ENCODE measurements around the gene MAPKAPK5. TPM values are rescaled to one million over a fixed set of nuclear protein-coding genes. Genes with fewer than 3 reads are reported as not detected.
A peak's percentile ranks its signal among the peaks of the same experiment; 100 is the strongest.

MAPKAPK5 gene, protein sequence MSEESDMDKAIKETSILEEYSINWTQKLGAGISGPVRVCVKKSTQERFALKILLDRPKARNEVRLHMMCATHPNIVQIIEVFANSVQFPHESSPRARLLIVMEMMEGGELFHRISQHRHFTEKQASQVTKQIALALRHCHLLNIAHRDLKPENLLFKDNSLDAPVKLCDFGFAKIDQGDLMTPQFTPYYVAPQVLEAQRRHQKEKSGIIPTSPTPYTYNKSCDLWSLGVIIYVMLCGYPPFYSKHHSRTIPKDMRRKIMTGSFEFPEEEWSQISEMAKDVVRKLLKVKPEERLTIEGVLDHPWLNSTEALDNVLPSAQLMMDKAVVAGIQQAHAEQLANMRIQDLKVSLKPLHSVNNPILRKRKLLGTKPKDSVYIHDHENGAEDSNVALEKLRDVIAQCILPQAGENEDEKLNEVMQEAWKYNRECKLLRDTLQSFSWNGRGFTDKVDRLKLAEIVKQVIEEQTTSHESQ
- total RNA-seq = 10 to 100 TPM; 31.3 to 45.5 (median 37.0) TPM

DNA sequence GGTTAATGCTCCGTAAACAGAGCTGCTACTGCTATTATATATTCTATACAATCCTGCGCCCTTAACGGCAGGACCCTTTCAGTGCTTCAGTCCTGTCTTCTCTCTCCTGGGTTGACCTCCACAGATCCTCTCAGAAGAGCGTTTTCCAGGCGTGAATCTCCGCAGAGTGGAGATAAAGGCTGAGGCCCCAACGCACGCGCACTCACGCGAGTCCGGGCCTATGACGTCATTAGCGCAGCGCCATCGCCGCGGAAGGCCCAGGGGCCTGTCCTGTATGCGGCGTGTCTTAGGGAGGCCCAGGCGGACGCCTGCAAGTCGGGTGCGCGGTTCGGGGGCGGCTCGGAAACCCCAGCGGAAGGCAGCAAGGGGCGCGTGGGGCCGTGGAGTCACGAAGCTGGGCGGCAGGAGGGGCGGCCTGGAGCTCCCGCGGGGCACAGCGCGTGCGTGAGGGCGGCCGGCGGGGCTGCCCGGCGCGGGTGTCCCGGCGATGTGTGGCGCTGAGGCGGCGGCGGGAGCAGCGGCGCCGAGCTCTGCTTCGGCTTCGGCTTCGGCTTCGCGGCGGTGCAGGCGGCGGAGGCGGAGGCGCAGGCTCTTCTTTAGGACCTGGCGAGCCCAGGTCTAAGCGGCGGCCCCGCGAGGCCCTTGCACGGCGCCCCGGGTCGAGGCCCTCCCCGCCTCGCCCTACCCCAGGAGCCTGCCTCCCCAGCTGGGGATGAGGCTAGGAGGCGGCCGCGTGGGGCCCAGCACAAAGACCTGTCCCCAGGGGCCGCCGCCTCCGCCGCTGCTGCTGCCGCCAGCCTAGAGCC is at the start of gene MAPKAPK5:
MAPKAPK5 (plus strand) TSS at position 479 of the 806 bp plus-strand sequence. CDS start 506 bp downstream, outside the sequence.
- DNase-seq = peak; percentile 58
- Histone ChIP-seq H3K4me3 (peak within 1 kb of the TSS; percentile 80 to 93 (median 84)), H3K4me1 (peaks cover 24 to 53% (median 30%) of the 10 kb centered on the region in 3 donors), H3K27ac (peak within 1 kb of the TSS; percentile 91 to 98 (median 96)), H3K27me3 (no peaks in the 10 kb centered on the region), H3K9me3 (no peaks in the 10 kb centered on the region), H3K36me3 (peaks cover 0 to 29% (median 0%) of the 10 kb centered on the region in 3 donors)
- intact Hi-C loops (cut with DNase I) = no loop called here
- TF ChIP-seq, protein P1, sequence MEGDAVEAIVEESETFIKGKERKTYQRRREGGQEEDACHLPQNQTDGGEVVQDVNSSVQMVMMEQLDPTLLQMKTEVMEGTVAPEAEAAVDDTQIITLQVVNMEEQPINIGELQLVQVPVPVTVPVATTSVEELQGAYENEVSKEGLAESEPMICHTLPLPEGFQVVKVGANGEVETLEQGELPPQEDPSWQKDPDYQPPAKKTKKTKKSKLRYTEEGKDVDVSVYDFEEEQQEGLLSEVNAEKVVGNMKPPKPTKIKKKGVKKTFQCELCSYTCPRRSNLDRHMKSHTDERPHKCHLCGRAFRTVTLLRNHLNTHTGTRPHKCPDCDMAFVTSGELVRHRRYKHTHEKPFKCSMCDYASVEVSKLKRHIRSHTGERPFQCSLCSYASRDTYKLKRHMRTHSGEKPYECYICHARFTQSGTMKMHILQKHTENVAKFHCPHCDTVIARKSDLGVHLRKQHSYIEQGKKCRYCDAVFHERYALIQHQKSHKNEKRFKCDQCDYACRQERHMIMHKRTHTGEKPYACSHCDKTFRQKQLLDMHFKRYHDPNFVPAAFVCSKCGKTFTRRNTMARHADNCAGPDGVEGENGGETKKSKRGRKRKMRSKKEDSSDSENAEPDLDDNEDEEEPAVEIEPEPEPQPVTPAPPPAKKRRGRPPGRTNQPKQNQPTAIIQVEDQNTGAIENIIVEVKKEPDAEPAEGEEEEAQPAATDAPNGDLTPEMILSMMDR (IDR thresholded peaks at IDR 0.05) = peak in 1 of 6 experiments; percentile 52
- TF ChIP-seq POLR2A (IDR thresholded peaks at IDR 0.05) = peak in 3 of 4 donors; percentile 44 to 66 (median 65)
- WGBS, 2 donors = 0% methylated on average over 4 to 9 of the region's 84 CpGs

DNA sequence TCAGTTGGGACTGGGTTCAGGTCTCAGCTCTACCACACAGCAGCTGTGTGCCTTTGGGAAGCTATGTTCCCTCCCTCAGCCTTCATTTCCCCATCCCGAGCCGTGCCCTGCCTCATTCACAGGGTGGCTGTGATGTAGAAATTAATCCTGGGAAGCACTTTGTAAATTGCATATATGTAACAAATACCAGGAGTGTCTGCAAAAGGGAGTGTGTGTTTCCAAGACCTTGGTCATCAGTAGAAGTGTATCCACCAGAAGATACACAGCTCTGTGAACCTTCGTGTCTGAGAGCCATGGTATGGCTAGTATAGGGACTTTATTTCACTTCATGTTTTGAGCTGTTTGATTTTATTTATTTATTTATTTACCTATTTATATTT is 49.2 kb upstream of the MAPKAPK5 start:
- no peak overlapping the region for H3K4me3 ChIP-seq
- WGBS, 2 donors = 85 to 88% methylated on average over 1 to 3 of the region's 3 CpGs
- H3K9me3 ChIP-seq = no peaks in the 10 kb centered on the region
- intact Hi-C loops (cut with DNase I) = no loop called here
- peaks cover 6 to 100% (median 77%) of the 10 kb centered on the region in 3 donors for H3K36me3 ChIP-seq
- no peak for TF ChIP-seq POLR2A (IDR thresholded peaks at IDR 0.05)
- TF ChIP-seq, protein P1 (IDR thresholded peaks at IDR 0.05) = no peak
- no peaks in the 10 kb centered on the region for H3K27me3 ChIP-seq
- DNase-seq = no peak
- H3K4me1 ChIP-seq = peaks cover 4 to 23% (median 8%) of the 10 kb centered on the region in 3 donors
- peak overlapping the region in 2 of 4 donors; percentile 59 to 63 for H3K27ac ChIP-seq

DNA sequence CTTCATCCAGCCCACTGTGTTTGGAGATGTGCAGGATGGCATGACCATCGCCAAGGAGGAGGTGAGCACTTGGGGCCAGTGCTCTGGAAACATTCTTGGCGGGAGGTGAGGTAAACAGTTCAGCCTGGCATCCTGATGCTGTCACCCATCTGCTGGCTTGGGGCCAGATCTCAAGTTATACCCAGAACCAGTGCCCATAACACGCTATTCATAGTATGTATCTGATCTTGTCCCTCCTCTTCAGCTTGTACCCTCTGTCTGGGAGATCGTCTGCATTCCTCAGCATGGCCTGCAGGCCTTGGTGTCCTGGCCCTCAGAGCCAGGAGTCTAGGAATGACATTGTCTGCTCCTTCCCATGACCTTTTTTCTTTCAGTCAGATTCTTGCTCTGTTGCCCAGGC is 43.8 kb upstream of the MAPKAPK5 start:
- no peak for DNase-seq
- intact Hi-C loops (cut with DNase I) = no loop called here
- no peak overlapping the region for H3K4me3 ChIP-seq
- no peak overlapping the region for H3K27ac ChIP-seq
- H3K36me3 ChIP-seq = peaks cover 16 to 100% (median 81%) of the 10 kb centered on the region in 3 donors
- 61 to 91% methylated on average over 2 of the region's 4 CpGs for WGBS, 2 donors
- H3K27me3 ChIP-seq = no peaks in the 10 kb centered on the region
- no peaks in the 10 kb centered on the region for H3K4me1 ChIP-seq
- TF ChIP-seq, protein P1 (IDR thresholded peaks at IDR 0.05) = no peak
- TF ChIP-seq POLR2A (IDR thresholded peaks at IDR 0.05) = no peak
- H3K9me3 ChIP-seq = no peaks in the 10 kb centered on the region

DNA sequence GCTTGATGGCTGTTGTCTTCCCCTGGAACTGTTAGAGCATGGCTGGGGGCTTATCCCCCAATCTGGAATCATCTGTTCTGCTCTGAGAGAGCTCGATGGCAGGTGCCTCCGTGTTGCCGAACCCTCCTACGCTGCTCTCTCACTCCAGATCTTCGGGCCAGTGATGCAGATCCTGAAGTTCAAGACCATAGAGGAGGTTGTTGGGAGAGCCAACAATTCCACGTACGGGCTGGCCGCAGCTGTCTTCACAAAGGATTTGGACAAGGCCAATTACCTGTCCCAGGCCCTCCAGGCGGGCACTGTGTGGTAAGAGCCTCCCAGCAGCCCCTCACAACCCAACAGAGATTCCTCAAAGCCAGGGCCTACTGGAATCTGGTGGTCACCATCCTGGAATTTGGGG is 42.3 kb upstream of the MAPKAPK5 start:
- Histone ChIP-seq H3K27me3 (no peaks in the 10 kb centered on the region), H3K36me3 (peaks cover 16 to 100% (median 81%) of the 10 kb centered on the region in 3 donors), H3K27ac (no peak overlapping the region), H3K9me3 (no peaks in the 10 kb centered on the region), H3K4me1 (no peaks in the 10 kb centered on the region), H3K4me3 (no peak overlapping the region)
- DNase-seq = no peak
- intact Hi-C loops (cut with DNase I) = no loop called here
- WGBS, 2 donors = 100% methylated on average over 2 to 4 of the region's 9 CpGs
- no peak for TF ChIP-seq POLR2A (IDR thresholded peaks at IDR 0.05)

DNA sequence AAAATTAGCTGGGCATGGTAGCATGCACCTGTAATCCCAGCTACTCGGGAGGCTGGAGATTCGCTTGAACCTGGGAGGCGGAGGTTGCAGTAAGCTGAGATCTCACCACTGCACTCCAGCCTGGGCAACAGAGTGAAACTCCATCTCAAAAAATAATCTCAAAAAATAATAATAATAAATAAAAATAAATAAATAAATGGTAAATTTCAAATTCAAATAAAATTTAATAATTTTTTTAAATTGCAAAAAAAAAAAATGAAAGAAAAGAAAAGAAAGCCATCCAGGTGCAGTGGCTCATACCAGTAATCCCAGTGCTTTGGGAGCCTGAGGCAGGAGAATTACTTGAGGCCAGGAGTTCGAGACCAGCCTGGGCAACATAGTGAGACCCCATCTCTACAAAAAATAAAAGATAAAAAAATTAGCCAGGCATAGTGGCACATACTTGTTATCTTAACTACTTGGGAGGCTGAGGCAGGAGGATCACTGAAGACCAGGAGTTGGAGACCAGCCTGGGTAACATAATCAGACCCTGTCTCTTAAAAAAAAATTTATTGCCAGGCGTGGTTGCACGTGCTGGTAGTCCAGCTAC is 38.9 kb upstream of the MAPKAPK5 start:
- 87 to 91% methylated on average over 6 of the region's 6 CpGs for WGBS, 2 donors
- intact Hi-C loops (cut with DNase I) = no loop called here
- Histone ChIP-seq H3K9me3 (no peaks in the 10 kb centered on the region), H3K27ac (no peak overlapping the region), H3K4me3 (no peak overlapping the region), H3K27me3 (no peaks in the 10 kb centered on the region), H3K4me1 (no peaks in the 10 kb centered on the region), H3K36me3 (peaks cover 11 to 100% (median 63%) of the 10 kb centered on the region in 3 donors)
- TF ChIP-seq, protein P1 (IDR thresholded peaks at IDR 0.05) = no peak
- no peak for TF ChIP-seq POLR2A (IDR thresholded peaks at IDR 0.05)
- DNase-seq = no peak

Data from esophagus squamous epithelium (tissue), 5 donors.